Measurements from ENCODE around the gene KRTAP3-3. TPM values are rescaled to one million over a fixed set of nuclear protein-coding genes. Genes with fewer than 3 reads are reported as not detected.
A peak's percentile ranks its signal among the peaks of the same experiment; 100 is the strongest.
"Not testable (repeated sequence)": the region's sequence is repeated elsewhere in the genome, so short reads cannot be mapped to it uniquely, and the experiment has no call there.

Gene KRTAP3-3
- total RNA-seq, 1 experiment from 2014 or later = not detected

GRCh38 chr17:41042953-41043352 lies 49.0 kb upstream of the KRTAP3-3 start:
- TF ChIP-seq, protein P1, sequence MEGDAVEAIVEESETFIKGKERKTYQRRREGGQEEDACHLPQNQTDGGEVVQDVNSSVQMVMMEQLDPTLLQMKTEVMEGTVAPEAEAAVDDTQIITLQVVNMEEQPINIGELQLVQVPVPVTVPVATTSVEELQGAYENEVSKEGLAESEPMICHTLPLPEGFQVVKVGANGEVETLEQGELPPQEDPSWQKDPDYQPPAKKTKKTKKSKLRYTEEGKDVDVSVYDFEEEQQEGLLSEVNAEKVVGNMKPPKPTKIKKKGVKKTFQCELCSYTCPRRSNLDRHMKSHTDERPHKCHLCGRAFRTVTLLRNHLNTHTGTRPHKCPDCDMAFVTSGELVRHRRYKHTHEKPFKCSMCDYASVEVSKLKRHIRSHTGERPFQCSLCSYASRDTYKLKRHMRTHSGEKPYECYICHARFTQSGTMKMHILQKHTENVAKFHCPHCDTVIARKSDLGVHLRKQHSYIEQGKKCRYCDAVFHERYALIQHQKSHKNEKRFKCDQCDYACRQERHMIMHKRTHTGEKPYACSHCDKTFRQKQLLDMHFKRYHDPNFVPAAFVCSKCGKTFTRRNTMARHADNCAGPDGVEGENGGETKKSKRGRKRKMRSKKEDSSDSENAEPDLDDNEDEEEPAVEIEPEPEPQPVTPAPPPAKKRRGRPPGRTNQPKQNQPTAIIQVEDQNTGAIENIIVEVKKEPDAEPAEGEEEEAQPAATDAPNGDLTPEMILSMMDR (conservative IDR thresholded peaks at IDR 0.05) = no peak
- no peak overlapping the region for H3K27ac ChIP-seq (ENCODE audit: insufficient read length, low read depth, low read length)
- no peak overlapping the region for H3K27ac Mint-ChIP-seq
- H3K23me2 ChIP-seq (ENCODE audit: insufficient read length, low read depth, low read length, poor library complexity, severe bottlenecking) = no peaks in the 10 kb centered on the region
- no peak overlapping the region for H2BK20ac ChIP-seq (ENCODE audit: low read depth, low read length, poor library complexity, severe bottlenecking)
- no peaks in the 10 kb centered on the region; the same call in 1 of the 2 replicates for H3K4me1 ChIP-seq (ENCODE audit: insufficient read depth, low read length)
- H2BK5ac ChIP-seq (ENCODE audit: insufficient read length, low read length) = no peak overlapping the region
- no peak overlapping the region for H3K23ac ChIP-seq (ENCODE audit: insufficient read length, low read depth, low read length)
- H3K9me3 Mint-ChIP-seq = no peaks in the 10 kb centered on the region; a peak in 2 of 5 replicates
- no peak overlapping the region for H4K5ac ChIP-seq (ENCODE audit: insufficient read length, low read depth, low read length)
- H3K14ac ChIP-seq (ENCODE audit: insufficient read depth, low read length) = no peak overlapping the region
- peaks cover 23 to 26% of the 10 kb centered on the region in 2 experiments for H3K4me1 Mint-ChIP-seq
- H3K4ac ChIP-seq (ENCODE audit: low read depth, low read length) = no peak overlapping the region
- H4K8ac ChIP-seq (replicated peaks; ENCODE audit: insufficient read length, low read depth, low read length) = no peak overlapping the region
- H3K9me3 ChIP-seq (ENCODE audit: control insufficient read depth, low read depth, low read length) = no peaks in the 10 kb centered on the region
- H3K27me3 Mint-ChIP-seq (ENCODE audit: low read depth) = no peaks in the 10 kb centered on the region
- H2BK15ac ChIP-seq (ENCODE audit: low read depth, low read length) = no peak overlapping the region
- no peak overlapping the region for H2BK12ac ChIP-seq (ENCODE audit: insufficient read length, low read depth, low read length)
- H2AFZ ChIP-seq (ENCODE audit: low read length) = no peak overlapping the region
- no peaks in the 10 kb centered on the region for H4K20me1 ChIP-seq (ENCODE audit: control insufficient read depth, insufficient read depth, insufficient read length)
- H3K79me1 ChIP-seq (ENCODE audit: insufficient read depth, low read depth, low read length, poor library complexity, severe bottlenecking) = no peaks in the 10 kb centered on the region
- no peak overlapping the region for H3T11ph ChIP-seq (ENCODE audit: low read length)
- H3K18ac ChIP-seq (ENCODE audit: insufficient read length, low read depth, low read length) = no peak overlapping the region
- H3K79me2 ChIP-seq (ENCODE audit: insufficient read depth, low read length) = no peaks in the 10 kb centered on the region
- H3K36me3 Mint-ChIP-seq (ENCODE audit: insufficient read depth in 1 of 3, low read depth in 3 of 3) = no peaks in the 10 kb centered on the region; a peak in 1 of 7 replicates
- no peak overlapping the region for H2BK120ac ChIP-seq (ENCODE audit: low read depth, low read length, poor library complexity, severe bottlenecking)
- H3K9ac ChIP-seq (ENCODE audit: extremely low read depth, insufficient read length, low read length) = no peak overlapping the region
- no peak for DNase-seq
- no CpG with 5 or more reads among the region's 1 CpG for WGBS (ENCODE audit: extremely low coverage, insufficient read length, low lambda C conversion rate)
- H4K91ac ChIP-seq (ENCODE audit: insufficient read length, low read depth, low read length) = no peak overlapping the region
- no peak overlapping the region for H3K4me3 Mint-ChIP-seq
- H3K27me3 ChIP-seq (ENCODE audit: insufficient read depth, low read length) = no peaks in the 10 kb centered on the region
- no peak overlapping the region for H2AK5ac ChIP-seq (ENCODE audit: insufficient read length, low read length)
- no peak overlapping the region for H3K56ac ChIP-seq (ENCODE audit: insufficient read length, low read depth, low read length)
- H3K4me2 ChIP-seq (ENCODE audit: insufficient read depth, insufficient read length, low read length) = no peak overlapping the region

GRCh38 chr17:41040783-41041571 lies 47.0 kb upstream of the KRTAP3-3 start, which contains the start of gene KRTAP1-1:
TSS of gene KRTAP1-1 (minus strand) at chr17:41041450. CDS start at chr17:41041397, 53 bp downstream.
- not testable (repeated sequence) for H3K56ac ChIP-seq (ENCODE audit: insufficient read length, low read depth, low read length); H3K79me2 ChIP-seq (ENCODE audit: insufficient read depth, low read length); H3T11ph ChIP-seq (ENCODE audit: low read length); H4K8ac ChIP-seq (replicated peaks; ENCODE audit: insufficient read length, low read depth, low read length); H4K91ac ChIP-seq (ENCODE audit: insufficient read length, low read depth, low read length); H2BK120ac ChIP-seq (ENCODE audit: low read depth, low read length, poor library complexity, severe bottlenecking); H3K27me3 ChIP-seq (ENCODE audit: insufficient read depth, low read length); H3K27ac ChIP-seq (ENCODE audit: insufficient read length, low read depth, low read length); H3K23ac ChIP-seq (ENCODE audit: insufficient read length, low read depth, low read length); H2BK12ac ChIP-seq (ENCODE audit: insufficient read length, low read depth, low read length); H4K20me1 ChIP-seq (ENCODE audit: control insufficient read depth, insufficient read depth, insufficient read length); H2BK5ac ChIP-seq (ENCODE audit: insufficient read length, low read length); H3K27ac Mint-ChIP-seq; H4K5ac ChIP-seq (ENCODE audit: insufficient read length, low read depth, low read length); H2BK20ac ChIP-seq (ENCODE audit: low read depth, low read length, poor library complexity, severe bottlenecking); H3K9me3 ChIP-seq (ENCODE audit: control insufficient read depth, low read depth, low read length); H2AK5ac ChIP-seq (ENCODE audit: insufficient read length, low read length); H2BK15ac ChIP-seq (ENCODE audit: low read depth, low read length); H3K36me3 Mint-ChIP-seq (ENCODE audit: insufficient read depth in 1 of 3, low read depth in 3 of 3); H3K4me1 ChIP-seq (ENCODE audit: insufficient read depth, low read length); H3K79me1 ChIP-seq (ENCODE audit: insufficient read depth, low read depth, low read length, poor library complexity, severe bottlenecking); H3K27me3 Mint-ChIP-seq (ENCODE audit: low read depth); H3K4ac ChIP-seq (ENCODE audit: low read depth, low read length); H3K9me3 Mint-ChIP-seq; H3K23me2 ChIP-seq (ENCODE audit: insufficient read length, low read depth, low read length, poor library complexity, severe bottlenecking); H3K4me3 Mint-ChIP-seq; H3K9ac ChIP-seq (ENCODE audit: extremely low read depth, insufficient read length, low read length); H2AFZ ChIP-seq (ENCODE audit: low read length); H3K4me2 ChIP-seq (ENCODE audit: insufficient read depth, insufficient read length, low read length); H3K18ac ChIP-seq (ENCODE audit: insufficient read length, low read depth, low read length); DNase-seq
- peaks cover 33 to 34% of the 10 kb centered on the region in 2 experiments for H3K4me1 Mint-ChIP-seq
- H3K14ac ChIP-seq (ENCODE audit: insufficient read depth, low read length) = 0 out of 2 replicates have a peak within 1 kb of the TSS, but pooled peaks have one; percentile 71
- WGBS (ENCODE audit: extremely low coverage, insufficient read length, low lambda C conversion rate) = no CpG with 5 or more reads among the region's 14 CpGs

Data from H9 (cell line).